PC-9 (cell line): ENCODE measurements around the gene SCAMP2. TPM values are rescaled to one million over a fixed set of nuclear protein-coding genes. Genes with fewer than 3 reads are reported as not detected.

Experiments
- BruUV-seq: library from RNA; stranded (reverse); fragments of 400-500 nt; replicated peaks from 2 replicates; lab custom pipeline; 2021; lab: Mats Ljungman, UMichigan
- CTCF ChIA-PET: fragments of 300-600 bp; sonication (Branson Sonifier 250); formaldehyde crosslinking; loops from one replicate; lab custom pipeline; 2022; ENCODE audit warnings: antibody characterized with exemption; lab: Charles Lee
- POLR2A ChIA-PET: fragments of 300-600 bp; sonication (Branson Sonifier 250); formaldehyde crosslinking; loops from one replicate; lab custom pipeline; 2022; ENCODE audit warnings: antibody characterized with exemption; ENCODE audit not compliant: unreplicated experiment; lab: Charles Lee
- DNase-seq, 2 experiments: peaks; one replicate each; pipeline versions ENCODE4 v3.0.0 to v3.0.0-alpha.2; 2015 to 2022; ENCODE audit warnings: mixed read lengths in 1 of 2
- H2AFZ ChIP-seq: fragments of 200-600 bp; sonication (generic); 2 replicates; pipeline ENCODE4 v1.8.1; 2017; ENCODE audit warnings: antibody characterized with exemption
- H3F3A ChIP-seq: fragments of 200-600 bp; sonication (generic); 2 replicates; pipeline ENCODE4 v1.8.1; 2017; ENCODE audit warnings: antibody characterized with exemption, mild to moderate bottlenecking, low read depth; ENCODE audit not compliant: insufficient read depth
- H3K27ac ChIP-seq: fragments of 200-600 bp; sonication (generic); 2 replicates; pipeline ENCODE4 v1.6.1; 2016; ENCODE audit warnings: mixed run types
- H3K27me3 ChIP-seq: fragments of 200-600 bp; sonication (generic); 2 replicates; pipeline ENCODE4 v1.6.1; 2016; ENCODE audit warnings: low read depth, mixed run types; ENCODE audit not compliant: insufficient read depth
- H3K36me3 ChIP-seq: fragments of 200-600 bp; sonication (generic); 2 replicates; pipeline ENCODE4 v1.6.1; 2016; ENCODE audit warnings: low read depth, mixed run types
- H3K4me1 ChIP-seq: fragments of 200-600 bp; sonication (generic); replicated peaks from 2 replicates; pipeline ENCODE4 v1.6.1; 2016; ENCODE audit warnings: mixed run types; ENCODE audit not compliant: insufficient read depth
- H3K4me2 ChIP-seq: fragments of 200-600 bp; sonication (generic); 2 replicates; pipeline ENCODE4 v1.6.1; 2017; ENCODE audit warnings: mixed run types
- H3K4me3 ChIP-seq: fragments of 200-600 bp; sonication (generic); 2 replicates; pipeline ENCODE4 v1.6.1; 2016; ENCODE audit warnings: mixed run types
- H3K79me2 ChIP-seq: fragments of 200-600 bp; sonication (generic); 2 replicates; pipeline ENCODE4 v1.6.1; 2017; ENCODE audit warnings: low read depth, mixed run types
- H3K9me2 ChIP-seq: fragments of 200-600 bp; sonication (generic); 2 replicates; pipeline ENCODE4 v1.8.1; 2017; ENCODE audit warnings: mild to moderate bottlenecking; ENCODE audit not compliant: insufficient read depth
- H3K9me3 ChIP-seq: fragments of 200-600 bp; sonication (generic); 2 replicates; pipeline ENCODE4 v1.8.1; 2016; ENCODE audit warnings: low read depth; ENCODE audit not compliant: insufficient read depth
- H4K20me1 ChIP-seq: fragments of 200-600 bp; sonication (generic); 2 replicates; pipeline ENCODE4 v1.8.1; 2017; ENCODE audit not compliant: insufficient read depth
- EZH2 ChIP-seq: fragments of 200-600 bp; sonication (generic); IDR thresholded peaks from 2 replicates; pipeline ENCODE4 v1.8.0; 2017; ENCODE audit warnings: antibody characterized with exemption, low read depth
- intact Hi-C: fragments of 100-400 bp; cut with micrococcal nuclease; formaldehyde crosslinking; loops from one replicate; pipeline ENCODE4 v1.10.0; 2022; ENCODE audit not compliant: unreplicated experiment
- total RNA-seq: library from RNA; stranded (reverse); gene quantifications from 2 replicates; pipeline ENCODE4 v1.2.3, GENCODE V29; 2021
- TF ChIP-seq, protein P1 (sequence below): fragments of 200-600 bp; sonication (generic); conservative IDR thresholded peaks from 2 replicates; pipeline ENCODE4 v1.6.1; 2017; ENCODE audit warnings: mixed run types, antibody characterized with exemption, mild to moderate bottlenecking, moderate library complexity

Gene SCAMP2
- total RNA-seq, 1 experiment from 2014 or later, result 84.6 TPM

- Histone ChIP-seq H3F3A (peaks cover 22% of the 10 kb centered on the region), H3K9me2 (no peaks in the 10 kb centered on the region), H3K4me1 (peaks cover 37% of the 10 kb centered on the region), H3K27ac (no peak overlapping the region), H3K27me3 (no peaks in the 10 kb centered on the region), H2AFZ (no peak overlapping the region), H4K20me1 (no peaks in the 10 kb centered on the region), H3K4me3 (no peak overlapping the region), H3K9me3 (no peaks in the 10 kb centered on the region), H3K79me2 (no peaks in the 10 kb centered on the region), H3K36me3 (no peaks in the 10 kb centered on the region), H3K4me2 (no peak overlapping the region)
- ChIA-PET CTCF (no interaction called here), POLR2A (no interaction called here)
- no TSS peak for BruUV-seq
- TF ChIP-seq EZH2, result no peak
- TF ChIP-seq, protein P1, sequence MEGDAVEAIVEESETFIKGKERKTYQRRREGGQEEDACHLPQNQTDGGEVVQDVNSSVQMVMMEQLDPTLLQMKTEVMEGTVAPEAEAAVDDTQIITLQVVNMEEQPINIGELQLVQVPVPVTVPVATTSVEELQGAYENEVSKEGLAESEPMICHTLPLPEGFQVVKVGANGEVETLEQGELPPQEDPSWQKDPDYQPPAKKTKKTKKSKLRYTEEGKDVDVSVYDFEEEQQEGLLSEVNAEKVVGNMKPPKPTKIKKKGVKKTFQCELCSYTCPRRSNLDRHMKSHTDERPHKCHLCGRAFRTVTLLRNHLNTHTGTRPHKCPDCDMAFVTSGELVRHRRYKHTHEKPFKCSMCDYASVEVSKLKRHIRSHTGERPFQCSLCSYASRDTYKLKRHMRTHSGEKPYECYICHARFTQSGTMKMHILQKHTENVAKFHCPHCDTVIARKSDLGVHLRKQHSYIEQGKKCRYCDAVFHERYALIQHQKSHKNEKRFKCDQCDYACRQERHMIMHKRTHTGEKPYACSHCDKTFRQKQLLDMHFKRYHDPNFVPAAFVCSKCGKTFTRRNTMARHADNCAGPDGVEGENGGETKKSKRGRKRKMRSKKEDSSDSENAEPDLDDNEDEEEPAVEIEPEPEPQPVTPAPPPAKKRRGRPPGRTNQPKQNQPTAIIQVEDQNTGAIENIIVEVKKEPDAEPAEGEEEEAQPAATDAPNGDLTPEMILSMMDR, result no peak
- DNase-seq, result no peak
- intact Hi-C loops, result loop anchor here (5.0 kb wide), 1 partner anchor 86 kb away; no protein-coding TSS in a partner anchor
Measured at GRCh38 chr15:74815961-74816360, 57.2 kb downstream of the SCAMP2 start.

DNA sequence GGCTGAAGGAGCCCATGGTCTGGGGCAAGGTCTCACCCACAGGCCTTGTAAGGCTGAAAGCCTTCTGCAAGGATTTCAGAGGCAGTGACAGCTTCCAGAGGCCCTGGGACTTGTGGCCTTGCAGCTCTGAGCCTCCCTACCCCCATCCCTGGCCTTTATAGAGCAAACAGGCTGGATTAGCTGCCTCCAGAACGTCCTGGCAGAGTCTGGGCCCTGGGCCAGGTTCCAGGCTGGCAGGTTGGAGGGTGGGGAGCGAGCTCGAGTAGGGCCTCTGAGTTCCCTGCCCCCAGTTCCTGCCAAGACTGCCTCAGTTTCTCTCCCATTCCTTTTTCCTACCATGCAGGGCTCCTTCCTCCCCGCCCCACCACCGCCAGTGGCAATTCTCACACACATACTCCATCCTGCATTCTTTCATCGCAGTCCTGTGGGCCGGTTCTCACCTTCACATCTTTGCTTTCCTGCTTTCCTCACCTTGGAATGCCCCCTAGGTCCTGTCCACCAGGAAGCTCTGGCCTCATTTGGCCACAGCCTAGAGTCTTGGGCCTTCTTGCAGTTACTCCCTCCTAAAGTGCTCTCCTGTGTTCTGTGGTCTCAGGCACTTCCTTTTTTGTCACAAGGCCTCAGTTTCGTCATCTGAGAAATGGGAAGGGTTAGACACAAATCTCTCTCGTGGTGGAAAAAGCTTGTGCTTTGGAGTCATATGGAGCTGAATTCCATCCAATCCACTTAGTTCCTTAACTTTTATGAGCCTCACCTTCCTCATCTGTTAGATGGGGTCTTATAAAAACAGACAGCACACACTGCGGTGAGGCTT, 57.8 kb downstream of the SCAMP2 start:
- H3K4me1 ChIP-seq, result peaks cover 37% of the 10 kb centered on the region
- DNase-seq, result peak in 1 of 2 experiments; percentile 38

GRCh38 chr15:74812533-74812932, 60.6 kb downstream of the SCAMP2 start, which contains the start of gene LMAN1L:
LMAN1L (plus strand) TSS chr15:74812835; CDS start chr15:74812855, 20 bp downstream.
- Histone ChIP-seq H3K36me3 (no peaks in the 10 kb centered on the region), H2AFZ (no peak within 1 kb of the TSS), H3K4me1 (peaks cover 19% of the 10 kb centered on the region), H3K4me2 (no peak within 1 kb of the TSS), H3K27me3 (no peaks in the 10 kb centered on the region), H3F3A (peaks cover 11% of the 10 kb centered on the region; the same call in 1 of the 2 replicates), H3K79me2 (no peaks in the 10 kb centered on the region), H3K27ac (no peak within 1 kb of the TSS), H3K9me3 (no peaks in the 10 kb centered on the region), H3K4me3 (no peak within 1 kb of the TSS), H3K9me2 (no peaks in the 10 kb centered on the region), H4K20me1 (no peaks in the 10 kb centered on the region)
- DNase-seq, result no peak
- no peak for TF ChIP-seq EZH2
- TF ChIP-seq, protein P1, result no peak
- CTCF ChIA-PET, result no interaction called here
- intact Hi-C loops, result no loop called here
- POLR2A ChIA-PET, result no interaction called here
- no TSS peak for BruUV-seq

More for the DNA sequence above, 57.8 kb downstream of the SCAMP2 start:
- Histone ChIP-seq H3K9me3 (no peaks in the 10 kb centered on the region), H3K27me3 (no peaks in the 10 kb centered on the region), H3K79me2 (no peaks in the 10 kb centered on the region), H3K4me2 (0 out of 2 replicates have a peak overlapping the region, but pooled peaks have one; percentile 1), H3K36me3 (no peaks in the 10 kb centered on the region), H3K9me2 (no peaks in the 10 kb centered on the region), H3F3A (peaks cover 22% of the 10 kb centered on the region), H3K27ac (no peak overlapping the region), H3K4me3 (no peak overlapping the region), H2AFZ (no peak overlapping the region), H4K20me1 (no peaks in the 10 kb centered on the region)
- no peak for TF ChIP-seq EZH2
- TF ChIP-seq, protein P1, result no peak
- POLR2A ChIA-PET, result interaction anchor here (0.6 kb wide), 1 partner anchor 20 kb away, joined by 10 read pairs; no protein-coding TSS in a partner anchor
- CTCF ChIA-PET, result no interaction called here
- no TSS peak for BruUV-seq
- intact Hi-C loops, result loop anchor here (5.0 kb wide), 1 partner anchor 87 kb away; no protein-coding TSS in a partner anchor
